ENCODE measurements around the gene ZNF181. TPM values are rescaled to one million over a fixed set of nuclear protein-coding genes. Genes with fewer than 3 reads are reported as not detected.

ZNF181 gene
- total RNA-seq, 1 donor from 2014 or later, result 12.9 TPM

- Mint-ChIP-seq H3K36me3 (ENCODE audit: low read depth, unreplicated experiment) (no peaks in the 10 kb centered on the region), H3K9me3 (ENCODE audit: unreplicated experiment) (no peaks in the 10 kb centered on the region), H3K27me3 (ENCODE audit: unreplicated experiment) (peaks cover 7% of the 10 kb centered on the region), H3K4me3 (ENCODE audit: unreplicated experiment) (no peak overlapping the region), H3K27ac (ENCODE audit: unreplicated experiment) (no peak overlapping the region), H3K4me1 (ENCODE audit: unreplicated experiment) (no peaks in the 10 kb centered on the region)
- no peak for TF ChIP-seq CTCF (IDR thresholded peaks at IDR 0.05; ENCODE audit: unreplicated experiment)
- DNase-seq (ENCODE audit: low spot score), result no peak
Measured at GRCh38 chr19:34786236-34786635, 52.2 kb downstream of the ZNF181 start.

- no peak for DNase-seq (ENCODE audit: low spot score)
- no peaks in the 10 kb centered on the region for H3K36me3 Mint-ChIP-seq (ENCODE audit: low read depth, unreplicated experiment)
- H3K27ac Mint-ChIP-seq (ENCODE audit: unreplicated experiment), result no peak overlapping the region
- H3K27me3 Mint-ChIP-seq (ENCODE audit: unreplicated experiment), result peaks cover 9% of the 10 kb centered on the region
- H3K4me3 Mint-ChIP-seq (ENCODE audit: unreplicated experiment), result no peak overlapping the region
- no peaks in the 10 kb centered on the region for H3K9me3 Mint-ChIP-seq (ENCODE audit: unreplicated experiment)
- TF ChIP-seq CTCF (IDR thresholded peaks at IDR 0.05; ENCODE audit: unreplicated experiment), result no peak
- H3K4me1 Mint-ChIP-seq (ENCODE audit: unreplicated experiment), result no peaks in the 10 kb centered on the region
Measured at GRCh38 chr19:34787059-34787824, 53.2 kb downstream of the ZNF181 start.

GRCh38 chr19:34788074-34788473 is 54.0 kb downstream of the ZNF181 start:
- Mint-ChIP-seq H3K9me3 (ENCODE audit: unreplicated experiment) (no peaks in the 10 kb centered on the region), H3K36me3 (ENCODE audit: low read depth, unreplicated experiment) (no peaks in the 10 kb centered on the region), H3K4me1 (ENCODE audit: unreplicated experiment) (no peaks in the 10 kb centered on the region), H3K27ac (ENCODE audit: unreplicated experiment) (no peak overlapping the region), H3K27me3 (ENCODE audit: unreplicated experiment) (peaks cover 7% of the 10 kb centered on the region), H3K4me3 (ENCODE audit: unreplicated experiment) (no peak overlapping the region)
- no peak for TF ChIP-seq CTCF (IDR thresholded peaks at IDR 0.05; ENCODE audit: unreplicated experiment)
- DNase-seq (ENCODE audit: low spot score), result no peak

- H3K4me1 Mint-ChIP-seq (ENCODE audit: unreplicated experiment), result no peaks in the 10 kb centered on the region
- no peak for TF ChIP-seq CTCF (IDR thresholded peaks at IDR 0.05; ENCODE audit: unreplicated experiment)
- H3K27me3 Mint-ChIP-seq (ENCODE audit: unreplicated experiment), result peaks cover 3% of the 10 kb centered on the region
- H3K9me3 Mint-ChIP-seq (ENCODE audit: unreplicated experiment), result no peaks in the 10 kb centered on the region
- DNase-seq (ENCODE audit: low spot score), result no peak
- no peak overlapping the region for H3K27ac Mint-ChIP-seq (ENCODE audit: unreplicated experiment)
- H3K36me3 Mint-ChIP-seq (ENCODE audit: low read depth, unreplicated experiment), result no peaks in the 10 kb centered on the region
- H3K4me3 Mint-ChIP-seq (ENCODE audit: unreplicated experiment), result no peak overlapping the region
Measured at GRCh38 chr19:34793565-34793964, 59.5 kb downstream of the ZNF181 start.

Data from endothelial cell (in vitro differentiated cells).